WTC11 (cell line): Measurements from ENCODE around the gene WDR72. TPM values are rescaled to one million over a fixed set of nuclear protein-coding genes. Genes with fewer than 3 reads are reported as not detected.

Experiments used
- ATAC-seq: fragments of 200-7000 bp; cut with Tn5 transposase; 2 replicates; pipeline ENCODE4 v1.10.0; 2021; ENCODE audit warnings: mild to moderate bottlenecking, moderate library complexity
- CTCF ChIA-PET: fragments of 300-600 bp; sonication (Branson Sonifier 250); formaldehyde crosslinking; loops from one replicate; lab custom pipeline; 2021; ENCODE audit warnings: antibody characterized with exemption; lab: Charles Lee
- POLR2A ChIA-PET: fragments of 350-600 bp; sonication (Branson Sonifier 250); formaldehyde crosslinking; loops from one replicate; lab custom pipeline; 2021; ENCODE audit warnings: antibody characterized with exemption; lab: Charles Lee
- DNase-seq: peaks from one replicate; pipeline ENCODE4 v3.0.0; 2021; ENCODE audit warnings: low spot score
- H3K27ac Mint-ChIP-seq: 2 replicates; pipeline ENCODE4 v1.8.0; 2021; ENCODE audit warnings: mixed read lengths
- H3K27me3 Mint-ChIP-seq: 2 replicates; pipeline ENCODE4 v1.8.0; 2021; ENCODE audit warnings: low read depth, mild to moderate bottlenecking, moderate library complexity, mixed read lengths
- H3K36me3 Mint-ChIP-seq: 2 replicates; pipeline ENCODE4 v1.8.0; 2021; ENCODE audit warnings: mixed read lengths
- H3K4me1 Mint-ChIP-seq: 2 replicates; pipeline ENCODE4 v1.8.0; 2022; ENCODE audit warnings: mixed read lengths
- H3K4me3 Mint-ChIP-seq: 2 replicates; pipeline ENCODE4 v1.8.0; 2021; ENCODE audit warnings: mild to moderate bottlenecking, moderate library complexity, mixed read lengths
- H3K9me3 Mint-ChIP-seq: 2 replicates; pipeline ENCODE4 v1.8.0; 2021; ENCODE audit warnings: mixed read lengths
- FOXJ3 ChIP-seq: sonication (generic); formaldehyde crosslinking; IDR thresholded peaks from 2 replicates; pipeline ENCODE4 v1.9.0; 2021; ENCODE audit warnings: missing genetic modification reagents, mild to moderate bottlenecking, borderline replicate concordance
- GABPB1 ChIP-seq: sonication (generic); formaldehyde crosslinking; IDR thresholded peaks from 2 replicates; pipeline ENCODE4 v1.8.1; 2023; ENCODE audit warnings: mild to moderate bottlenecking, missing genetic modification reagents
- IRF2 ChIP-seq: sonication (generic); formaldehyde crosslinking; IDR thresholded peaks from 2 replicates; pipeline ENCODE4 v1.8.0; 2022; ENCODE audit warnings: low read depth, missing genetic modification reagents, borderline replicate concordance
- NR2C2 ChIP-seq: sonication (generic); formaldehyde crosslinking; IDR thresholded peaks from 2 replicates; pipeline ENCODE4 v1.8.0; 2022; ENCODE audit warnings: mild to moderate bottlenecking, missing genetic modification reagents
- RELA ChIP-seq: sonication (generic); formaldehyde crosslinking; IDR thresholded peaks from 2 replicates; pipeline ENCODE4 v1.8.1; 2022; ENCODE audit warnings: missing genetic modification reagents, mild to moderate bottlenecking, borderline replicate concordance
- ZNF121 ChIP-seq: sonication (generic); formaldehyde crosslinking; IDR thresholded peaks from 2 replicates; pipeline ENCODE4 v1.8.0; 2023; ENCODE audit warnings: missing genetic modification reagents
- total RNA-seq: library from RNA; stranded (reverse); gene quantifications from 3 replicates; pipeline ENCODE4 v1.2.3, GENCODE V29; 2021
- TF ChIP-seq, protein P1 (sequence below): fragments of 250-450 bp; sonication (Bioruptor Pico); IDR thresholded peaks from 2 replicates; pipeline ENCODE4 v1.9.0; 2021; ENCODE audit warnings: moderate library complexity, mild to moderate bottlenecking, inconsistent platforms, borderline replicate concordance
- TF ChIP-seq, protein P2 (sequence below): sonication (generic); formaldehyde crosslinking; IDR thresholded peaks from 2 replicates; pipeline ENCODE4 v1.8.0; 2023; ENCODE audit warnings: missing genetic modification reagents
- TF ChIP-seq, protein P3 (sequence below): fragments of 250-450 bp; sonication (Bioruptor Pico); IDR thresholded peaks from 2 replicates; pipeline ENCODE4 v1.9.0; 2021; ENCODE audit warnings: mild to moderate bottlenecking
- TF ChIP-seq, protein P4 (sequence below): fragments of 200-600 bp; IDR thresholded peaks from 2 replicates; pipeline ENCODE4 v1.8.0; 2022; ENCODE audit warnings: antibody characterized with exemption
- TF ChIP-seq, protein P5 (sequence below): sonication (generic); formaldehyde crosslinking; IDR thresholded peaks from 2 replicates; pipeline ENCODE4 v1.8.1; 2023; ENCODE audit warnings: mild to moderate bottlenecking, missing genetic modification reagents

WDR72 gene
- total RNA-seq, 1 experiment from 2014 or later: 8.6 TPM

DNA sequence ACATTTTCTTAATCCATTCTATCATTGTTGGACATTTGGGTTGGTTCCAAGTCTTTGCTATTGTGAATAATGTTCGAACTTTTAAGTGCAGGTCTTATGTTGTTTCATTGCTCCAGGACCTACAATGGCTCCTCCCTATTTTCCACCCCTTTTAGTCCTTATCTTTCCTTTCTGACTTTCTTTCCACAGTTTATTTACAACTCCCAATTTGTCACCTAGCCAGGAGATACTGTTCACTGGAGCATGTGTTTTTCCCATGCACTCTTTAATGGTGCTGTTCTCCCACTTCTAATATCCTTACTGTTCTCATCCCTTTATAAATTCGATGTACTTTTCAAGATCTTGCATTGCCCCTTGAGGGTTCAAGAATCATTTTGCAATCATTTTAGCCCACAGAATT lies 290.0 kb downstream of the WDR72 start:
- TF ChIP-seq IRF2 (CRISPR knock-in tag) (no peak), RELA (CRISPR knock-in tag) (no peak), ZNF121 (CRISPR knock-in tag) (no peak), NR2C2 (CRISPR knock-in tag) (no peak), GABPB1 (CRISPR knock-in tag) (no peak), FOXJ3 (CRISPR knock-in tag) (no peak)
- TF ChIP-seq, protein P1, sequence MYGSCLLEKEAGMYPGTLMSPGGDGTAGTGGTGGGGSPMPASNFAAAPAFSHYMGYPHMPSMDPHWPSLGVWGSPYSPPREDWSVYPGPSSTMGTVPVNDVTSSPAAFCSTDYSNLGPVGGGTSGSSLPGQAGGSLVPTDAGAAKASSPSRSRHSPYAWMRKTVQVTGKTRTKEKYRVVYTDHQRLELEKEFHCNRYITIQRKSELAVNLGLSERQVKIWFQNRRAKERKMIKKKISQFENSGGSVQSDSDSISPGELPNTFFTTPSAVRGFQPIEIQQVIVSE (CRISPR knock-in tag): no peak
- TF ChIP-seq, protein P2, sequence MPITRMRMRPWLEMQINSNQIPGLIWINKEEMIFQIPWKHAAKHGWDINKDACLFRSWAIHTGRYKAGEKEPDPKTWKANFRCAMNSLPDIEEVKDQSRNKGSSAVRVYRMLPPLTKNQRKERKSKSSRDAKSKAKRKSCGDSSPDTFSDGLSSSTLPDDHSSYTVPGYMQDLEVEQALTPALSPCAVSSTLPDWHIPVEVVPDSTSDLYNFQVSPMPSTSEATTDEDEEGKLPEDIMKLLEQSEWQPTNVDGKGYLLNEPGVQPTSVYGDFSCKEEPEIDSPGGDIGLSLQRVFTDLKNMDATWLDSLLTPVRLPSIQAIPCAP: no peak
- TF ChIP-seq, protein P3, sequence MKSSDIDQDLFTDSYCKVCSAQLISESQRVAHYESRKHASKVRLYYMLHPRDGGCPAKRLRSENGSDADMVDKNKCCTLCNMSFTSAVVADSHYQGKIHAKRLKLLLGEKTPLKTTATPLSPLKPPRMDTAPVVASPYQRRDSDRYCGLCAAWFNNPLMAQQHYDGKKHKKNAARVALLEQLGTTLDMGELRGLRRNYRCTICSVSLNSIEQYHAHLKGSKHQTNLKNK: no peak
- TF ChIP-seq, protein P4, sequence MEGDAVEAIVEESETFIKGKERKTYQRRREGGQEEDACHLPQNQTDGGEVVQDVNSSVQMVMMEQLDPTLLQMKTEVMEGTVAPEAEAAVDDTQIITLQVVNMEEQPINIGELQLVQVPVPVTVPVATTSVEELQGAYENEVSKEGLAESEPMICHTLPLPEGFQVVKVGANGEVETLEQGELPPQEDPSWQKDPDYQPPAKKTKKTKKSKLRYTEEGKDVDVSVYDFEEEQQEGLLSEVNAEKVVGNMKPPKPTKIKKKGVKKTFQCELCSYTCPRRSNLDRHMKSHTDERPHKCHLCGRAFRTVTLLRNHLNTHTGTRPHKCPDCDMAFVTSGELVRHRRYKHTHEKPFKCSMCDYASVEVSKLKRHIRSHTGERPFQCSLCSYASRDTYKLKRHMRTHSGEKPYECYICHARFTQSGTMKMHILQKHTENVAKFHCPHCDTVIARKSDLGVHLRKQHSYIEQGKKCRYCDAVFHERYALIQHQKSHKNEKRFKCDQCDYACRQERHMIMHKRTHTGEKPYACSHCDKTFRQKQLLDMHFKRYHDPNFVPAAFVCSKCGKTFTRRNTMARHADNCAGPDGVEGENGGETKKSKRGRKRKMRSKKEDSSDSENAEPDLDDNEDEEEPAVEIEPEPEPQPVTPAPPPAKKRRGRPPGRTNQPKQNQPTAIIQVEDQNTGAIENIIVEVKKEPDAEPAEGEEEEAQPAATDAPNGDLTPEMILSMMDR: no peak
- TF ChIP-seq, protein P5, sequence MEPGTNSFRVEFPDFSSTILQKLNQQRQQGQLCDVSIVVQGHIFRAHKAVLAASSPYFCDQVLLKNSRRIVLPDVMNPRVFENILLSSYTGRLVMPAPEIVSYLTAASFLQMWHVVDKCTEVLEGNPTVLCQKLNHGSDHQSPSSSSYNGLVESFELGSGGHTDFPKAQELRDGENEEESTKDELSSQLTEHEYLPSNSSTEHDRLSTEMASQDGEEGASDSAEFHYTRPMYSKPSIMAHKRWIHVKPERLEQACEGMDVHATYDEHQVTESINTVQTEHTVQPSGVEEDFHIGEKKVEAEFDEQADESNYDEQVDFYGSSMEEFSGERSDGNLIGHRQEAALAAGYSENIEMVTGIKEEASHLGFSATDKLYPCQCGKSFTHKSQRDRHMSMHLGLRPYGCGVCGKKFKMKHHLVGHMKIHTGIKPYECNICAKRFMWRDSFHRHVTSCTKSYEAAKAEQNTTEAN (CRISPR knock-in tag): no peak
- TF ChIP-seq, all 79 proteins: peak for 0
- Mint-ChIP-seq H3K9me3 (peaks cover 6% of the 10 kb centered on the region), H3K27me3 (no peaks in the 10 kb centered on the region), H3K4me3 (no peak overlapping the region), H3K27ac (no peak overlapping the region), H3K36me3 (no peaks in the 10 kb centered on the region), H3K4me1 (peaks cover 4% of the 10 kb centered on the region; the same call in 1 of the 2 replicates)
- ChIA-PET CTCF (no interaction called here), POLR2A (no interaction called here)
- no peak for ATAC-seq
- no peak for DNase-seq

Other genes starting within 250 kb of the WDR72 start
- 0.02 to 0.07 TPM (median 0.07 TPM) in 3 replicates for gene UNC13C, start 218.8 kb upstream of the WDR72 start, total RNA-seq